Measurements from ENCODE around the gene TNNT2.

DNA sequence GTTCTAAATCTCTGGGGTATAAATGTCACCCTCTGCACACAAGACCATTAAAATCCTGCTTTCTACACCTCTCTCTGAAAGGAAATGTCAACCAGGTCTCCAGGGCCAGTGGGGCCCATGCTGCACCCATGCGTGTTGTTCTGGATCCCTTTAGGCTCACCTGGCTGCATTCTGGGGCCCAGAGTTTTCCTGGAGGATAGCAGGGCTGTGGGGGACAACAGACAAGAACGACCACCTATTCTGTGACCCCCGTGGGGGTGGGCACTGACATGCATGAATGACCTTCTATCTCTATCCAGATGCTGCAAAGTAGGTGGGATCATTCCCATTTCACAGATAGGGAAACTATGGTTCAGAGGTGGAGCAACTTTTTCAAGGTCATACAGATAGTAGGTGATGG lies 41.6 kb downstream of the TNNT2 start:
- TF ChIP-seq POLR2A (IDR thresholded peaks at IDR 0.05; ENCODE audit: low read depth, low read length) (no peak), TAF1 (IDR thresholded peaks at IDR 0.05; ENCODE audit: low read depth, low read length) (no peak), SPI1 (IDR thresholded peaks at IDR 0.05; ENCODE audit: low read depth, low read length) (no peak), PAX5 (IDR thresholded peaks at IDR 0.05; ENCODE audit: insufficient read depth, low read length, severe bottlenecking) (no peak), POLR2AphosphoS5 (IDR thresholded peaks at IDR 0.05; ENCODE audit: low read depth, low read length) (no peak), POU2F2 (IDR thresholded peaks at IDR 0.05; ENCODE audit: low read depth, low read length) (no peak)
